Colonic mucosa (tissue), 4 donors: ENCODE results near the gene PRR15L. TPM values are rescaled to one million over a fixed set of nuclear protein-coding genes. Genes with fewer than 3 reads are reported as not detected.

ENCODE experiments used
- DNase-seq: peaks from one replicate; pipeline ENCODE4 v3.0.0-alpha.2; 2020
- H3K27ac ChIP-seq: fragments of 200-600 bp; one replicate; pipeline ENCODE4 v1.8.0; 2021
- H3K27me3 ChIP-seq: fragments of 200-600 bp; one replicate; pipeline ENCODE4 v1.8.0; 2021
- H3K36me3 ChIP-seq: fragments of 200-600 bp; one replicate; pipeline ENCODE4 v1.8.0; 2021
- H3K4me1 ChIP-seq: fragments of 200-600 bp; one replicate; pipeline ENCODE4 v1.8.0; 2021; ENCODE audit warnings: mild to moderate bottlenecking
- H3K4me3 ChIP-seq: fragments of 200-600 bp; one replicate; pipeline ENCODE4 v1.8.0; 2021
- H3K9ac ChIP-seq, 2 donors: one replicate each; pipeline ENCODE4 v1.7.0; 2013; ENCODE audit warnings: control low read depth in 2 of 2, low read depth in 2 of 2, low read length in 2 of 2
- H3K9me3 ChIP-seq: fragments of 200-600 bp; one replicate; pipeline ENCODE4 v1.8.0; 2021
- intact Hi-C: fragments of 100-400 bp; cut with DNase I; formaldehyde crosslinking; loops from one replicate; pipeline ENCODE4 v1.14.1; 2022
- total RNA-seq, 2 donors: library from RNA; stranded (reverse); fragmentation: NEBNext Ultra II Directional in 1 of 2; extraction: Animal tissue kit (Norgen Biotek cat#: 25700) in 1 of 2; gene quantifications; one replicate each; pipeline ENCODE4 v1.2.1, GENCODE V29; 2021
- TF ChIP-seq, protein P1 (sequence below): fragments of 200-600 bp; IDR thresholded peaks from one replicate; pipeline ENCODE4 v1.8.0; 2022; ENCODE audit warnings: antibody characterized with exemption, mild to moderate bottlenecking
- donor health status: healthy.
- donor health status: DM: no; HTN: no; CAD: no.
- donor health status: DM: no; HTN: no; CAD: no.

Gene PRR15L
- total RNA-seq, 2 donors from 2014 or later, result 223 to 259 TPM

DNA sequence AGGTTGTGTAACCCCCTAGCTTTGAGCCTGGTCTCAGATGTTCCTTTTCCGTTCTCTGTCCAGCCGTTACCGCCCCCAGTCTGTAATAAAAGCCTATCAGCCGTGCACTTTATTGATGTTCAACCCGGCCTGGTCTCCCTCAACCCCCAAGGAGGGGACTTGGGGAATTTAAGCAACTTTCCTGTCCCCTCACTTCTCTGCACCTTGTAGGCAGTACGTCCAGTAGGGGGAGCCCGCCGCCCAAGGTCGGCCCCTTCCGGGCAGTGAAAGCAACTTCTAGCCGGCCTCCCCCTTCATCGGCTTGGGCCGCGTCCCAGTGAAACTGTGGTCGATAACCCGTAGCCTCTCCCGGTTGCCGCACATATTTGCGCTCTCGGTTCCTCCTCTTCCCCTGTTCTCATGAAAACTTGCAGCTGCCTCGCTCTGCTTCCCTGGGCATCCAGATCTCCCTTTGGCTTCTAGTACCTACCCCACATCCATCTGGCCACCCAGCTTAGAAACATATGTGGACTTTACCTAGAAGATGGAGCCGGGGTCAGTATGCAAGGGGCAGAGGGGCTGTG is 8.4 kb downstream of the PRR15L start:
- peak overlapping the region; percentile 56 to 91 for H3K9ac ChIP-seq
- H3K9me3 ChIP-seq, result no peaks in the 10 kb centered on the region
- peak overlapping the region; percentile 86 for H3K27ac ChIP-seq
- no peaks in the 10 kb centered on the region for H3K36me3 ChIP-seq
- no peak overlapping the region for H3K4me3 ChIP-seq
- intact Hi-C loops, result loop anchor here (2.0 kb wide), 1 partner anchor 20 kb away; no protein-coding TSS in a partner anchor
- H3K4me1 ChIP-seq, result no peaks in the 10 kb centered on the region
- DNase-seq, result peak; percentile 96
- TF ChIP-seq, protein P1, sequence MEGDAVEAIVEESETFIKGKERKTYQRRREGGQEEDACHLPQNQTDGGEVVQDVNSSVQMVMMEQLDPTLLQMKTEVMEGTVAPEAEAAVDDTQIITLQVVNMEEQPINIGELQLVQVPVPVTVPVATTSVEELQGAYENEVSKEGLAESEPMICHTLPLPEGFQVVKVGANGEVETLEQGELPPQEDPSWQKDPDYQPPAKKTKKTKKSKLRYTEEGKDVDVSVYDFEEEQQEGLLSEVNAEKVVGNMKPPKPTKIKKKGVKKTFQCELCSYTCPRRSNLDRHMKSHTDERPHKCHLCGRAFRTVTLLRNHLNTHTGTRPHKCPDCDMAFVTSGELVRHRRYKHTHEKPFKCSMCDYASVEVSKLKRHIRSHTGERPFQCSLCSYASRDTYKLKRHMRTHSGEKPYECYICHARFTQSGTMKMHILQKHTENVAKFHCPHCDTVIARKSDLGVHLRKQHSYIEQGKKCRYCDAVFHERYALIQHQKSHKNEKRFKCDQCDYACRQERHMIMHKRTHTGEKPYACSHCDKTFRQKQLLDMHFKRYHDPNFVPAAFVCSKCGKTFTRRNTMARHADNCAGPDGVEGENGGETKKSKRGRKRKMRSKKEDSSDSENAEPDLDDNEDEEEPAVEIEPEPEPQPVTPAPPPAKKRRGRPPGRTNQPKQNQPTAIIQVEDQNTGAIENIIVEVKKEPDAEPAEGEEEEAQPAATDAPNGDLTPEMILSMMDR, result peak; percentile 73
- no peaks in the 10 kb centered on the region for H3K27me3 ChIP-seq

DNA sequence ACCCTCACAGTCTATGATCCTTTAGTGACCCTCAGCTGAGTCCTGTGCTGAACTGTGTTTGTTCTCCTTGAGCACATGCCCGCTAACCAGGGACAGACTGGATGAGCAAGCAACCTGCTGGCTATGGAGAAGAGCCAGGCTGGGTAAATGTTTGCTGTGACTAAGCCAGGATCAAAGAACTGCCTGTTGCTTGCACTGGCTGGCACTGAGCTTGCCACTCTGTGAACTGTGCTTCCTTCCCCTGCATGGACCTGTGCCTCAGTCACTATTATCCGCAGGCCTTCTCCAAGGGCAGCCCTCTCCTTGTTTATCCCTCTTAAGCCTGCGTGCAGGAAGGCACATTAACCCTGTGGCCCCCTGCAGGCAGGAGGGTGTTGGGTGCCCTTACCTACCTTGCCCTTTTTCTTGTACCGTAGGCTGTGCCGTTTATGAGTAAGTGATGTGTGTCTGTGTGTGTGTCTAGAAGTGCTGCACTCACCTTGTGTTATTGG is 8.9 kb downstream of the PRR15L start:
- H3K4me3 ChIP-seq, result no peak overlapping the region
- H3K27me3 ChIP-seq, result no peaks in the 10 kb centered on the region
- H3K27ac ChIP-seq, result peak overlapping the region; percentile 86
- peak overlapping the region in 1 of 2 donors; percentile 91 for H3K9ac ChIP-seq
- no peaks in the 10 kb centered on the region for H3K4me1 ChIP-seq
- DNase-seq, result peak; percentile 60
- TF ChIP-seq, protein P1, result no peak
- H3K9me3 ChIP-seq, result no peaks in the 10 kb centered on the region
- intact Hi-C loops, result loop anchor here (2.0 kb wide), 1 partner anchor 20 kb away; no protein-coding TSS in a partner anchor
- H3K36me3 ChIP-seq, result no peaks in the 10 kb centered on the region

GRCh38 chr17:47946929-47947397 is 10.7 kb downstream of the PRR15L start:
- no peaks in the 10 kb centered on the region for H3K27me3 ChIP-seq
- H3K27ac ChIP-seq, result peak overlapping the region; percentile 86
- no peaks in the 10 kb centered on the region for H3K36me3 ChIP-seq
- no peaks in the 10 kb centered on the region for H3K9me3 ChIP-seq
- peaks cover 9% of the 10 kb centered on the region for H3K4me1 ChIP-seq
- intact Hi-C loops, result no loop called here
- H3K9ac ChIP-seq, result peak overlapping the region in 1 of 2 donors; percentile 53
- DNase-seq, result peak; percentile 94
- TF ChIP-seq, protein P1, result peak; percentile 85
- H3K4me3 ChIP-seq, result no peak overlapping the region

GRCh38 chr17:47946516-47946915 is 11.2 kb downstream of the PRR15L start:
- Histone ChIP-seq H3K9ac (peak overlapping the region in 1 of 2 donors; percentile 53), H3K4me1 (peaks cover 9% of the 10 kb centered on the region)
- DNase-seq, result no peak

DNA sequence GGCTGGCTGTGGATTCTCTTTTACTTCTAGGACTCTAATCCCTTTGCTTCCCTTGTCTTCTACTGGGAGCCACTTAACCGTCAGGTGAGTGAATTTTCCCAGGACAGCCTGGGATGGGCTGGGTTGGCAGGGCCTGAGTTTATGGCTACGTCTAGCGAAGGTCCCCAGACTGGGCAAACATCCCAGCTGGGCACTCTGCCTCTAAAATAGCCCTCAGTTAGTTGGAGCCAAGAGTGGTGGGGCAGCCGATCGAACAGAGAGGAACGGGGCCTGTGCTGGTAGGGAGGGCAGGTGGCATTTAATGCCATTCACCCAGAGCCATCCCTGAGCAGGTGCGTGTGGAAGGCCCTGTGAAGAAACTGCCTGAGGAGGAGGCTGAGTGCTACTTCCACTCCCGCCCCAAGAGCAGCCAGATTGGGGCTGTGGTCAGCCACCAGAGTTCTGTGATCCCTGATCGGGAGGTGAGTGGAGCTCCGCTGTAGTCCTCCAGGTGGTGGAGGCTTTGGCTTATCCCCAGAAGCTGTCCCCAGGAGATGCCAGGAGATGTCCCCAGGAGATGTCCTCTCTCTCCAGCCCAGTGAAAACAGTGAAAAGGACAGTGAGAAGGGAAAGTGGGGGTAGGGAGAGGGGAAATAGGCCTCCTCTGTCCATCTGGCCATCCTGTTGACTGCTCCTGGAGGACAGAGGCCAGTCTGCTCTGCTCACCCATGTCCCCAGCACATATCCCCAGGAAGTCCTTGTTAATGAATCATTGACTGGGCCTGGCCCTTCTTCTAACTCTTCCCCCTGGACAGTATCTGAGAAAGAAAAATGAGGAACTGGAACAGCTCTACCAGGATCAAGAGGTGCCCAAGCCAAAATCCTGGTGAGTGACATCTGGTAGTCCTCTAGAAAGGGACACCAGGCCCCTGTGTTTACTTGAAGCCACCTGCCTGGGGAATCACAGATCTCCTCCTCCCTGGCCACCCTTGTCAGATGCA is 11.9 kb downstream of the PRR15L start:
- peak overlapping the region; percentile 86 for H3K27ac ChIP-seq
- intact Hi-C loops, result no loop called here
- no peaks in the 10 kb centered on the region for H3K36me3 ChIP-seq
- no peaks in the 10 kb centered on the region for H3K27me3 ChIP-seq
- H3K9ac ChIP-seq, result peak overlapping the region in 1 of 2 donors; percentile 53
- TF ChIP-seq, protein P1, result no peak
- H3K4me1 ChIP-seq, result peaks cover 9% of the 10 kb centered on the region
- DNase-seq, result no peak
- H3K4me3 ChIP-seq, result no peak overlapping the region
- no peaks in the 10 kb centered on the region for H3K9me3 ChIP-seq

More at GRCh38 chr17:47946516-47946915, 11.2 kb downstream of the PRR15L start:
- intact Hi-C loops, result no loop called here
- Histone ChIP-seq H3K9me3 (no peaks in the 10 kb centered on the region), H3K27me3 (no peaks in the 10 kb centered on the region), H3K36me3 (no peaks in the 10 kb centered on the region), H3K27ac (peak overlapping the region; percentile 86), H3K4me3 (no peak overlapping the region)
- TF ChIP-seq, protein P1, result no peak
